ENCODE measurements around the gene SPEN. TPM values are rescaled to one million over a fixed set of nuclear protein-coding genes. Genes with fewer than 3 reads are reported as not detected.
A peak's percentile ranks its signal among the peaks of the same experiment; 100 is the strongest.
"Not testable (repeated sequence)": the region's sequence is repeated elsewhere in the genome, so short reads cannot be mapped to it uniquely, and the experiment has no call there.

The SPEN gene
- total RNA-seq, 1 donor: 24.3 TPM

GRCh38 chr1:15975805-15976680, 128.5 kb downstream of the SPEN start, which contains the start of gene ZBTB17:
TSS of gene ZBTB17 (minus strand) at chr1:15976101. CDS start at chr1:15948495, 27,606 bp downstream.
- peak; percentile 93 for DNase-seq (ENCODE audit: low read depth)
- H3K4me3 ChIP-seq (ENCODE audit: low read depth, low read length): peak within 1 kb of the TSS; percentile 76
- TF ChIP-seq, protein P1, sequence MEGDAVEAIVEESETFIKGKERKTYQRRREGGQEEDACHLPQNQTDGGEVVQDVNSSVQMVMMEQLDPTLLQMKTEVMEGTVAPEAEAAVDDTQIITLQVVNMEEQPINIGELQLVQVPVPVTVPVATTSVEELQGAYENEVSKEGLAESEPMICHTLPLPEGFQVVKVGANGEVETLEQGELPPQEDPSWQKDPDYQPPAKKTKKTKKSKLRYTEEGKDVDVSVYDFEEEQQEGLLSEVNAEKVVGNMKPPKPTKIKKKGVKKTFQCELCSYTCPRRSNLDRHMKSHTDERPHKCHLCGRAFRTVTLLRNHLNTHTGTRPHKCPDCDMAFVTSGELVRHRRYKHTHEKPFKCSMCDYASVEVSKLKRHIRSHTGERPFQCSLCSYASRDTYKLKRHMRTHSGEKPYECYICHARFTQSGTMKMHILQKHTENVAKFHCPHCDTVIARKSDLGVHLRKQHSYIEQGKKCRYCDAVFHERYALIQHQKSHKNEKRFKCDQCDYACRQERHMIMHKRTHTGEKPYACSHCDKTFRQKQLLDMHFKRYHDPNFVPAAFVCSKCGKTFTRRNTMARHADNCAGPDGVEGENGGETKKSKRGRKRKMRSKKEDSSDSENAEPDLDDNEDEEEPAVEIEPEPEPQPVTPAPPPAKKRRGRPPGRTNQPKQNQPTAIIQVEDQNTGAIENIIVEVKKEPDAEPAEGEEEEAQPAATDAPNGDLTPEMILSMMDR (IDR thresholded peaks at IDR 0.05; ENCODE audit: insufficient read depth, low read length): no peak

- H3K4me3 ChIP-seq (ENCODE audit: low read depth, low read length); DNase-seq (ENCODE audit: low read depth): not testable (repeated sequence)
Measured at GRCh38 chr1:15977947-15978346, 130.4 kb downstream of the SPEN start.

GRCh38 chr1:15981679-15982078, 134.2 kb downstream of the SPEN start:
- TF ChIP-seq, protein P1 (IDR thresholded peaks at IDR 0.05; ENCODE audit: insufficient read depth, low read length): no peak

GRCh38 chr1:15983275-15983674, 135.8 kb downstream of the SPEN start:
- no peak overlapping the region for H3K4me3 ChIP-seq (ENCODE audit: low read depth, low read length)
- TF ChIP-seq, protein P1 (IDR thresholded peaks at IDR 0.05; ENCODE audit: insufficient read depth, low read length): no peak
- DNase-seq (ENCODE audit: low read depth): no peak

More at GRCh38 chr1:15981679-15982078, 134.2 kb downstream of the SPEN start:
- DNase-seq (ENCODE audit: low read depth): no peak
- H3K4me3 ChIP-seq (ENCODE audit: low read depth, low read length): no peak overlapping the region

DNA sequence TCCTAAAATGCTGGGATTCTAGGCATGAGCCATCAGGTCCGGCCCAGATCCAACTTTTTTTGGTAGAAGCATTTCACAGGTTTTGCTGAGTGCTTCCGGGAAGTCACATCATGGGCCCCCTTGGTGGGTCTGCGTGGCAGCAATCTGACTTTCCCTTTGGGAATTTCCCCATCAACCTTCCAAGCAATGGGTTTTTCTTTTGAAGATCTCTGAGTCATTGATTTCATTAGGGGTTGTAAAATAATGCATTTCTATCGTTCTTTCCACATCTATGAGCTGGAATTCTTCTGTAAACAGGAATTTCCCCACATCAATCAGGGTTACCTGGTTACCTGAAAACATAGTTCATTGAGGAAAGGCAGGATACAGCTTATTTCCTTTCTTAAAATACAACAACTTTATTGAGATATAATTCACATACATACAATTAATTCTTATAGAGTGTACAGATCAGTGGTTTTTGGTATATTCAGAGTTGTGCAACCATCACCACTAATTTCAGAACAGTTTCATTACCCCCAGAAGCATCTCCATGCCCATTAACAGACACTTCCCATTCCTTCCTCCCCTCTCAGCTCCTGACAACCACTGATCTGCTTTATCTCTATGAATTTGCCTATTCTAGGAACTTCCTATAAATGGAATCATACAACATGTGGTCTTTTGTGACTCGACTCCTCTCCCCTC, 138.2 kb downstream of the SPEN start:
- H3K4me3 ChIP-seq (ENCODE audit: low read depth, low read length): no peak overlapping the region
- DNase-seq (ENCODE audit: low read depth): no peak
- TF ChIP-seq, protein P1 (IDR thresholded peaks at IDR 0.05; ENCODE audit: insufficient read depth, low read length): no peak

GRCh38 chr1:15988856-15989736, 141.6 kb downstream of the SPEN start:
- DNase-seq (ENCODE audit: low read depth): no peak
- TF ChIP-seq, protein P1 (IDR thresholded peaks at IDR 0.05; ENCODE audit: insufficient read depth, low read length): no peak

More at GRCh38 chr1:15988856-15989736, 141.6 kb downstream of the SPEN start:
- no peak overlapping the region for H3K4me3 ChIP-seq (ENCODE audit: low read depth, low read length)
